Cerebellar cortex (tissue), 1 donor: ENCODE results near the gene GPC5.
"Not testable (repeated sequence)": the region's sequence is repeated elsewhere in the genome, so short reads cannot be mapped to it uniquely, and the experiment has no call there.

Experiments used
- DNase-seq: peaks from one replicate; pipeline ENCODE4 v3.0.0-alpha.2; 2015; ENCODE audit warnings: low spot score

Gene GPC5

DNA sequence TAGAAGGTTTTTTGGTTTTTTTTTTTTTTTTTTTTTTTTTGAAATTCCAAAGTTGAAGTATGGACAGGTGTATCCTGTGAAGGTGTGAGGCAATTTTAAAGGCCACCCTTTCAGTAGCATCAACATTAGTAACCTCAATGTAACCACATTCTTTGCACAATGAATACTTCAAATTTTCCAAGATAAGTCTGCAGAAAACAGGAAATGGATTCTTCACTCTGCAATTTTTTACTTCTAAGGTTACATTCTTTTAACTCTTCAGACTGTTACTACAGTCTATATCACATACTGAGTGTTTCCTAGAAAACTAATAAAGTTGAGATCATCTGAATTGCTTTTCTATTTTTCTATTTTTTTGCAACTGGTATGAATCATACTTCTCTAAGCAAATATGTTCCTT lies 1259.1 kb downstream of the GPC5 start:
- DNase-seq, result no peak

- DNase-seq, result no peak
Measured at GRCh38 chr13:92658293-92658692, 1259.9 kb downstream of the GPC5 start.

DNA sequence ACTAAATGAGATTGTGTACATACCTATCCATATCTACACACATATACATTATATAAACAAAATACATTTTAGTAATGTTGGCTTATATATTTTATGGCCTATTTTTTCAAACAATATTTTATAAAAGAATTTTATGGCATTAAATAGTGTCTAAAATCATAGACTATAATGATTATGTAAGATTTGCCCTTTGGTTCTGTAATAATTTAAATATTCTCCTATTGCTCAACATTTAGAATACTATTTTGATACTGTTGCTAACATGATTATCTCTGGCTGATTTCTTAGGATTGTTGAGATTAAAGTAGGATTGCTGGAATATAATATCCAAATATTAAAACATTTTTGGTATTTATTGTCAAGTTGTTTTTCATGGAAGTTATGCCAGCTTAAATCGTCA lies 1263.0 kb downstream of the GPC5 start:
- no peak for DNase-seq

DNA sequence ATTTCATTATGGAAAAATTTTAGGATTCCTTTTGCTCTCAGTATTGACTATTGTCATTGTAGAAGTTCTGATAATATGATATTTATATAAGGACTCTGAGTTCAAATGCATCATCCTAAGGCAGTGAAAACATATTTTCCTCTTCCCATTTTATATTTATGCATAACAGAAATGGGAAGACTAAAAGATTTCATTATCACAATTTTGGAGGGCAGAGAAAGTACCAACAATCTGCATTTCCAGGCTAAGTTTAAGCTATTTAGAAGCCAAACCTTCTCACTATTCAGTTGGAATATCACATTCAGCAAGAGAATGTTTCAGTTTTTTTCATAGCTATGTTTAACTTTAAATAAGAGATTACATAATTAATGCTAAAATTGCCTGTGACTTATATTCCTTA lies 1269.7 kb downstream of the GPC5 start:
- DNase-seq, result no peak

- DNase-seq, result no peak
Measured at GRCh38 chr13:92670096-92670495, 1271.7 kb downstream of the GPC5 start.

DNA sequence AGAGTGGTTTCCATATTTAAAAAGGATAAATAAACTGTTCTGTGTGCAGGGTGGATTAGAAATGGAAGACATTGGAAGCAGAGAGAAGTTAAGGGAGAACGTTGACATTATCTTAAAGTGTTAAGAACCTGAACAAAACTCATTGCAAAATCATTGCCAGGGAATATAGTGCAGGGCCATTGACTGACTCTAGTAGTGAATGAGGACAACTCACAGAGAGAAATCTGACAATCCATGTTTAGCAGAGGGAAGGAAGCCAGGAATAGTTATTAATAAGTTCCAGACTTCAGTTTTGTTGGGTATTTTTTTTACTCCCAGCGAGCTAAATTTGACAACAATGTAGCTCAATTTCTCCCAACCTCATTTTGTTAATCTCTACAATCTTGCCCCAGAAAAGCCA lies 1273.4 kb downstream of the GPC5 start:
- no peak for DNase-seq

DNA sequence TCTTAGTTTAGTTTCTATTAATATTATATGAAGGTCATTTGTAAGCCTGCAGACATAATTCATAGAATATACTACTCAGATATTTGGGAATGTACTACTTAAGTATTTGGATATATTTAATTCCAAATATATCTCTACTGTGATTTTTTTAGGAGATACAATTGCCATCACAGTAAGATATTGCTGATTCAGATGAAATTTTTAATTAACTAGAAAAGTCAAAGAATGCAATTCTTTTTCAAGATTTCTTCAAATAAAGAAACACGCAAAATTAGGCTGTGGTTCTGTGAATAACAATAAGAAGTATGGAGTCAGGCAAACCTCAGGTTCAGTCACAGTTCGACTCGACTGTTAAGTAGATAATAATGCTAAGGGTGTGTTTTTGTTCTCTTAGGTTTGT lies 1277.8 kb downstream of the GPC5 start:
- DNase-seq, result no peak

GRCh38 chr13:92677571-92677970 lies 1279.2 kb downstream of the GPC5 start:
- no peak for DNase-seq

DNA sequence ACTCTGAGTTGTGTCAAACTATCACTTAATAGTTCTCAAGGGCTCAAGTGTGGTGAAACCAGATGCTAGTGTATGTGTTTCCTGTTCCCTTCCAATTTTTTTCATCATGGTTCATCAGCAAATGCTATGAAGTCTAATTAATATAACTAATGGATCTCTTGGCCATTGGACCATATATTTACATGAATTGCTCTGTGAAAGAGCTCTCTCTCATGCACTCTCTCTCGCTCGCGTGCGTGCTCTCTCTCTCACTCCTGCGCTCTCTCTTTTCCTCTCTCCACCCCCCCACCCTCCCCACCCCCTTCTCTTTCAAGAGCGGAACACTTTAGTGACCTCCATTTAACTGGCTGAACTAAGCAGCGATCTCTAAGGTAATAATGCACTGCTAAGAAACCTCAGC lies 1281.2 kb downstream of the GPC5 start:
- no peak for DNase-seq

- DNase-seq, result no peak
Measured at GRCh38 chr13:92681239-92681638, 1282.8 kb downstream of the GPC5 start.

DNA sequence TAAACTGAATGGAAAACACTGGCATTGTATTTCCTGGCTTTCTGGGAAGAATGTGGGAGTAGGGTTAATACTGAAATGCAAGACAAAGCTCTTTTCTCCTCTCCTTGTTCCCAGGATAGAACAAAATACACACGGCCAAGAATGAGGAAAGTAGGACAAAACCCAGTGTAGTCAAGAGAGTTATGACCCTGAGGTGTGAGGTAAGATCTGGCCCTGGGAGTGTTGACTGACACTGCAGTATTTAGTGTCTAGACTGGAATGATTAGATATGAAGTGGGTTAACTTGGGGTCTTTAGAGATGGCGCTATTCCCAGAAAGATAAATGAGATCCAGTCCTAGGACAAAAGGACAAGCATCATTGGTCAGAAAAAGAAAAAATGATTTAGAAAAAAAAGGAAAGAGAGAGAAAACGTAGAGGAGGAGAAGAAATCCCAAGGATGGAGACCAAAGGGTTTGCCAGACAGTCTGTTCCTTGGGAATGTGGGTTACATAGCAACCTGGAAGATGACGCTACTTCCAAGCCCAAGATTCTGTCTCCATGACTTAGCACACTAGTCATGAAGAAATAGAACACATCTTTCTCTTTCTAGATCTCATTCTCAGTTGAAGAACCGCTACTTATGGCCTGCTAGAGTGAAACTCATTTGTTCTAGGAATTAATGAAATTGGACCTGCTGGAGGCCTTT lies 1284.6 kb downstream of the GPC5 start:
- no peak for DNase-seq

- DNase-seq, result no peak
Measured at GRCh38 chr13:92694047-92694446, 1295.6 kb downstream of the GPC5 start.

DNA sequence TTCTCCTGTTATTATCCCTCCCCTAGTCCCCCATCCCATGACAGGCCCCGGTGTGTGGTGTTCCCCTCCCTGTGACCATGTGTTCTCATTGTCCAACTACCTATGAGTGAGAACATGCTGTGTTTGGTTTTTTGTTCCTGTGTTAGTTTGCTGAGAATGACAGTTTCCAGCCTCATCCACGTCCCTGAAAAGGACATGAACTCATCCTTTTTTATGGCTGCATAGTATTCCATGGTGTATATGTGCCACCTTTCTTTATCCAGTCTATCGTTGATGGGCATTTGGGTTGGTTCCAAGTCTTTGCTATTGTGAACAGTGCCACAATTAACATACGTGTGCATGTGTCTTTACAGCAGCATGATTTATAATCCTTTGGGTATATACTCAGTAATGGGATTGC lies 1297.4 kb downstream of the GPC5 start:
- not testable (repeated sequence) for DNase-seq

DNA sequence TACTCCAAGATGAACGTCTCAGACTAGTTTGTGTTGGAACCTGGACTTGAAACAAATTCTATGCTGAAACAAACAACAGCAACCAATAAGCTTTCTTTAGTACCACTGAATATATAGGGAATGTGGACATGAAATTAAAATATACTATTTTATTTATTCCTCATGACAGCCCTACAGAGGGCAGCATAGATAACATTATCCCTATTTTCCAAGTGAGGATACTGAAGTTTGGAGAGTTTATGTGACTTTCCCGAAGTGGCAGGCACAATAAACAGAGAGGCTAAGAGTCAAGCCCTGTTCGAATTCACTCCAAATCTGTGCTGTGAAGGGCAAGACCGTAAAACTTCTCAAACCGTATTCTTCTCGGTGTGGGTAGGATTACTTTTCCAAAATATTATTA lies 1318.3 kb downstream of the GPC5 start:
- no peak for DNase-seq

DNA sequence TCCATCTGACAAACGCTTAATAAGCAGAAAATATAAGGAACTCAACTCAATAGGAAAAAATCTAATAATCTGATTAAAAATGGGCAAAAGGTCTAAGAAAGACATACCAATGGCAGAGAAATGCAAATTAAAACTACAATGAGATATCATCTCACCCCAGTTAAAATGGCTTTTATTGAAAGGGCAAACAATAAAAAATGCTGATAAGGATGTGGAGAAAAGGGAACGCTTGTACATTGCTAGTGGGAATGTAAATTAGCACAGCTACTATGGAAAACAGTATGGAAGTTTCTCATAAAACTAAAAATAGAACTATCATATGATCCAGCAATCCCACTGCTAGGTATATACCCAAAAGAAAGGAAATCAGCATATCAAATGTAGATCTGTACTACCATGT lies 1319.4 kb downstream of the GPC5 start:
- no peak for DNase-seq

DNA sequence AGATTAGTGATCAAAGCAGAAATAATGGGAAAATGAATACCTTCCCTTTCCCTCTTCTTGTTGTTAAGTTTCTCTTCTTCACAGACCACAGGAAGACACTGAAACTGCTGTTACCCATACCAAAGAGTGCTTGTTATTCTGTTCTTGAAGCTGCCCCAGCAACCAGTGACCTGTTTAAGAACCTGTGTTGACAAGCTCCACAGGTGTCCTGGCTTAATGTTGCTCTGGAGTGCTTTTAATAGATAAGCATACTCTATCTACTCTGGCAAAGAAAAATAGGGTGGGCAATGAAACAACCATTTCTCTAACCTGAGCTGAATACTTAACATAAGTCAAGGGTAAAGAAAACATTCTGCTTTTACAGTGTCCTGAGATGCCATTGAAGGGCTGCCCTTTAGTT lies 1321.4 kb downstream of the GPC5 start:
- no peak for DNase-seq

DNA sequence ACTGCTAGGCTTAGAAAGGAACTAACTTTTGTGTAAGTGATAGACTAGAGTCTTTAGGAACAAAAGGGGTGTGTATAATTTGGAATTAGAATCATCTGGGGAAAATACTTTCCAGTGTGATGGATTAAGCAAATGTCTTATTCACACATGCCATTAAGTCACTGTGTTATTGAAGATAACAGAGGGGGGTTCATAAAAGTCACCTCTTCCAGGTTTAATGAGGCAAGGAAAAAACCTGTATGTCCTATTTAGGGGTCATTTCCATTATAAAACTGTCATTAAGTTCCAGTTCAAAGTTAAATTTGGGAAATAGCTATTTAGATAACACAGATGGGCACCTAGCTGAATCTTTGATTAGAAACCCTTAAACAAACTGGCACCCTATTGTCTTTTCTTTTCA lies 1323.2 kb downstream of the GPC5 start:
- no peak for DNase-seq

GRCh38 chr13:92727118-92727517 lies 1328.7 kb downstream of the GPC5 start:
- no peak for DNase-seq

DNA sequence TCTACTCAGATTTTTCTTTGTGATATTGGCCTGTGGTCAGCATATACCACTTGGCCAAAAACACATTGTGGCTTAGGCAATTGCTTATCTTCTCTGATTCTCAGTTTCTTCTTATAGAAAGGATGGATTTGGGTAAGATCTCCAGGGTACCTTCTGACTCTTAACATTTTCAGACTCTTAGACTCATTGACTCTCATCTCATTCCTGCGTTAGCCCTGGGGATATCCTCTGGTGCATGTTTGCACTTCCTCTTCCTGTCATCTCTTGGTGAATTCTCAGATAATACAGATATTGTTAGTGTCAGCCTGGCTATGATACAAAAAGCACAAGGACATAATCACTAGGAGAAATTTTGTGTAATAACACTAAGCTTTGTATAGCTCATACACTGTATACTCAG lies 1335.6 kb downstream of the GPC5 start:
- DNase-seq, result no peak

DNA sequence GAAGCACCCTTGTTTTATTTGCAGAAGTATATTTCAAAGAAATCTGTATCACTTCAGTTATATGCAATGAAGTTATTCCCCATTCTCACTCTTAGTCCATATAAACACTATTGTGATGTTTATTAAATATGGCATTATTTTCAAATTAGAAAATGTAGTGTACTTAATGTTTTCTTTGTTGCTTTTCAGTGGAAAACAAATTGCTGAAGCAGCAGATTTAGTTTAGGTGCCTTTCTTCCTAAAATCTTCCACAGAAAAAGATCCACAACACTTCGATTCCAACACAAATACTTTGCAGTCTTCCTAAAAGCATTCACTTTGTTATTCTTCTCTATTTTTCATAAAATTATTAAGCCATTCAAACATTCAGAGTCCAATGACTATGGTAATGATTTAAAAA lies 1336.1 kb downstream of the GPC5 start:
- no peak for DNase-seq

DNA sequence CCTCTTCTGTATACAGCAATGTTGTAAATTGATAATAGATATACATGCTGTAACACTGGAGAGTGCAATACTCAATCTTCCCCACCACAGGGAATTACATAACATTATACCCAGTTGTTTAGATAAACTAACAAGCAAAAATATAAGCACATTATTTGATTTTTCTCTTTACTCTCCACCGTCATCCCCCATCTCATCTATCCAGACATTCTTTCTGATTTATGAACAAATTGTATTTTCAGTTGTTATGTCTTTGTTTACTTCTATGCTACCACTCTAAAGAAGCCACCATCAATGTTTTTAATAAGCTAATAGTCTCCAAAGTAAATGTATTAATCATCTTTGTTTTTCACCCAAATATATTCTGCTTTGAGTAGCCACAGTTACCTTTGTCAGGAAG lies 1337.5 kb downstream of the GPC5 start:
- no peak for DNase-seq

GRCh38 chr13:92739306-92739818 lies 1340.9 kb downstream of the GPC5 start:
- no peak for DNase-seq

GRCh38 chr13:92743992-92744391 lies 1345.6 kb downstream of the GPC5 start:
- DNase-seq, result no peak

- DNase-seq, result peak; percentile 2
Measured at GRCh38 chr13:92745258-92745657, 1346.8 kb downstream of the GPC5 start.
